Measurements from ENCODE around the gene ALDH1L1.

GRCh38 chr3:126065876-126066275 lies 114.5 kb downstream of the ALDH1L1 start:
- no peak for TF ChIP-seq CTCF (IDR thresholded peaks at IDR 0.05)
- TF ChIP-seq POLR2A (IDR thresholded peaks at IDR 0.05), result no peak
